HG03558 (cell line): ENCODE results near the gene ARMH1.

Experiments
- ATAC-seq: cut with Tn5 transposase; IDR thresholded peaks from one replicate; pipeline ENCODE4 v1.9.1; 2021; ENCODE audit warnings: moderate number of reproducible peaks; ENCODE audit not compliant: unreplicated experiment; ENCODE audit errors: extremely low read depth

ARMH1 gene

GRCh38 chr1:44674113-44675000, at the start of gene ARMH1, which contains the start of gene TMEM53:
TSS of gene ARMH1 (plus strand) at chr1:44674714. CDS start at chr1:44689698, 14,984 bp downstream.
TSS of gene TMEM53 (minus strand) at chr1:44674481. CDS start at chr1:44674391, 90 bp downstream.
- peak; percentile 74 for ATAC-seq

- no peak for ATAC-seq
Observed at GRCh38 chr1:44625348-44625747, 49.2 kb upstream of the ARMH1 start.

- ATAC-seq, result no peak
Observed at GRCh38 chr1:44628962-44629756, 45.4 kb upstream of the ARMH1 start.

GRCh38 chr1:44630116-44630515, 44.4 kb upstream of the ARMH1 start:
- ATAC-seq, result no peak

- no peak for ATAC-seq
Observed at GRCh38 chr1:44631333-44631646, 43.2 kb upstream of the ARMH1 start.

GRCh38 chr1:44631647-44632539, 42.6 kb upstream of the ARMH1 start:
- ATAC-seq, result no peak

- no peak for ATAC-seq
Observed at GRCh38 chr1:44632598-44632997, 41.9 kb upstream of the ARMH1 start.

- ATAC-seq, result no peak
Observed at GRCh38 chr1:44634606-44635189, 39.8 kb upstream of the ARMH1 start.

- no peak for ATAC-seq
Observed at GRCh38 chr1:44635439-44635838, 39.1 kb upstream of the ARMH1 start.

- ATAC-seq, result no peak
Observed at GRCh38 chr1:44636083-44636687, 38.3 kb upstream of the ARMH1 start.

GRCh38 chr1:44636688-44637598, 37.6 kb upstream of the ARMH1 start:
- ATAC-seq, result no peak

GRCh38 chr1:44637702-44638411, 36.7 kb upstream of the ARMH1 start:
- ATAC-seq, result no peak

- ATAC-seq, result no peak
Observed at GRCh38 chr1:44640200-44640853, 34.2 kb upstream of the ARMH1 start.

GRCh38 chr1:44641126-44642102, 33.1 kb upstream of the ARMH1 start:
- no peak for ATAC-seq

- no peak for ATAC-seq
Observed at GRCh38 chr1:44642255-44642654, 32.3 kb upstream of the ARMH1 start.

- no peak for ATAC-seq
Observed at GRCh38 chr1:44642925-44643324, 31.6 kb upstream of the ARMH1 start.
